Ovary (tissue), 3 donors: ENCODE results near the gene EIF4E1B.

Experiments used
- POLR2A ChIP-seq: fragments of 450-650 bp; IDR thresholded peaks from one replicate; pipeline ENCODE4 v1.6.1; 2017; ENCODE audit warnings: antibody characterized with exemption, mild to moderate bottlenecking, moderate library complexity
- TF ChIP-seq, protein P1 (sequence below), 3 donors: fragments of 450-650 bp in 2 of 3; fragments of 200-600 bp in 1 of 3; IDR thresholded peaks; one replicate each; pipeline versions ENCODE4 v1.5.1 to v1.8.0; 2016 to 2022; ENCODE audit warnings: antibody characterized with exemption in 3 of 3, mild to moderate bottlenecking in 1 of 3
- donor health status: DM: no; HTN: no; CAD: no.

DNA sequence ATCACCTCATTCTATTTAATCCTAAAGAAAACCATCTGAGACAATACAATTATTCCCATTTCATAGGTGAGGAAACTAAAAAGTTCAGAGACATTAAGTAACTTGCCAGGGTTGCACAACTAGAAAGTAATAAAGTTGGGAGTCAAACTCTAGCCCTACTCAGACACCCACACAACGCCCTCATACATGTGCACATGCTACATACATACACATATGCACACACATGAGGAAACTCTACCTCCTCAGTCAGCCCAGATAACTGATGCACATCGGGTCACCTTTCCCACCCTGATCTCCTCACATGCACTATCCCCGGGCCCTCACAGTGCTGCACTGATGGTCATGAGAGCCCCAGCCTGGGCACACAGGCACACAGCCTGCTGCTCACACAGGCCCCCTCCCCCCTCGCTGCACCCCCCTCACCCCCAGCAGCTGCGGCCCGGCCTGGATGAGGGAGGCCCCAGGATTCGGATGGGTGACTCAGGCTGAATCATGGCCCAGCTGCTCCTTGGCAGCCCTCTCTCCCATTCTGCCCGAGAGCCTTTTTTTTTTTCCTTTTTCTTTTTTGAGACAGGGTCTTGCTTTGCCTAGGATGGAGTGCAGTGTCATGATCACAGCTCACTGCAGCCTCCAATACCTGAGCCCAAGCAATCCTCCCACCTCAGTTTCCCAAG lies 15.5 kb upstream of the EIF4E1B start:
- TF ChIP-seq, protein P1, sequence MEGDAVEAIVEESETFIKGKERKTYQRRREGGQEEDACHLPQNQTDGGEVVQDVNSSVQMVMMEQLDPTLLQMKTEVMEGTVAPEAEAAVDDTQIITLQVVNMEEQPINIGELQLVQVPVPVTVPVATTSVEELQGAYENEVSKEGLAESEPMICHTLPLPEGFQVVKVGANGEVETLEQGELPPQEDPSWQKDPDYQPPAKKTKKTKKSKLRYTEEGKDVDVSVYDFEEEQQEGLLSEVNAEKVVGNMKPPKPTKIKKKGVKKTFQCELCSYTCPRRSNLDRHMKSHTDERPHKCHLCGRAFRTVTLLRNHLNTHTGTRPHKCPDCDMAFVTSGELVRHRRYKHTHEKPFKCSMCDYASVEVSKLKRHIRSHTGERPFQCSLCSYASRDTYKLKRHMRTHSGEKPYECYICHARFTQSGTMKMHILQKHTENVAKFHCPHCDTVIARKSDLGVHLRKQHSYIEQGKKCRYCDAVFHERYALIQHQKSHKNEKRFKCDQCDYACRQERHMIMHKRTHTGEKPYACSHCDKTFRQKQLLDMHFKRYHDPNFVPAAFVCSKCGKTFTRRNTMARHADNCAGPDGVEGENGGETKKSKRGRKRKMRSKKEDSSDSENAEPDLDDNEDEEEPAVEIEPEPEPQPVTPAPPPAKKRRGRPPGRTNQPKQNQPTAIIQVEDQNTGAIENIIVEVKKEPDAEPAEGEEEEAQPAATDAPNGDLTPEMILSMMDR (IDR thresholded peaks at IDR 0.05): no peak
- TF ChIP-seq POLR2A: no peak
